HG03432 (cell line): Measurements from ENCODE around the gene FARP1.

Experiments used
- ATAC-seq: cut with Tn5 transposase; IDR thresholded peaks from one replicate; pipeline ENCODE4 v1.9.1; 2021; ENCODE audit warnings: mild to moderate bottlenecking, moderate library complexity; ENCODE audit not compliant: unreplicated experiment

FARP1 gene

DNA sequence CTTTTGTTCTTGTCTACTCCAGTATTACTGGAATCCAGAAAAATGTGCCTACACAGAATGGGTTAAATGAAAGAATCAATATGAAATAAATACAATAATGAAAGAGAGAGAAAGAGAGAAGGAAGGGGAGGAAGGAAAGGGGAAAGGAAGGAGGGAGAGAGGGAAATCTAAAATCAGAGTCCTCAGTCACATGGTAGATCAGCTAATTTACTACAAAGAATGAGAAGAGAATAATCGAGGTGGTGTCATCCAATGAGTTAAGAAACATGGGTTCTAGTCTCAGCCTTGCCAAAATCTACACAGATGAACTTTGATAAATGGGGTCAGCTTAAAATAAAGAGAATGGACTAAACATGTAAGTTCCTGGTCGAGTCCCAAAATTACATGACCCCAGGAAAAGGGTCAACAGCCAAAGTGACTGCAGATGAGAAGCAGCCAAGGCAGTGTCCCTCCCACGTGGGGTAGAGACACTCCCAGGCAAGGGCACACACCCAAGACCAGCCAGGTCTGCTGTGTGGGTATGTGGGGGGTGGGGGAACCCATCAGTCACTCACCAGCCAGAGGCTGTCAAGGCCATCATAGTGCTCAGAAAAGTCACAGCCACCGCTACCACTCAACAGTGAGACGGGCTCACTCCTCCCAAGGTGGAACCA, 330.4 kb downstream of the FARP1 start:
- no peak for ATAC-seq

DNA sequence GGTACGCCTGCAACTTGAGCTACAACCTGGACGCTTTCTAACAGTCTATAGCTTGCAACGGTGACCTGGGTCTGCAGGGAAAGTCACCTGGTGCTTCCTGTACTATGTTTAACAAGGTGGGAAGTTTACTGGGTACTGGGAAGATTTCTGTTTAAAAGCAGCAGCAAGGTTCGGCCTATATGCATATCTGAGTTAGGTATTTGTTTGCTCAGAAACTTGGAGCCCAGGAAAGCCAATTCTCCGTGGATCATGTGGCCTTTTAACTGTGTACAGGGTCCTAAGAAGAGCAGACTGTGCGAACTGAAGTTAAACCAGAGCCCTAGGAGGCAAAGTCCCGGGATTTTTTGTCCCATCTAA, 330.9 kb downstream of the FARP1 start:
- ATAC-seq, result no peak

DNA sequence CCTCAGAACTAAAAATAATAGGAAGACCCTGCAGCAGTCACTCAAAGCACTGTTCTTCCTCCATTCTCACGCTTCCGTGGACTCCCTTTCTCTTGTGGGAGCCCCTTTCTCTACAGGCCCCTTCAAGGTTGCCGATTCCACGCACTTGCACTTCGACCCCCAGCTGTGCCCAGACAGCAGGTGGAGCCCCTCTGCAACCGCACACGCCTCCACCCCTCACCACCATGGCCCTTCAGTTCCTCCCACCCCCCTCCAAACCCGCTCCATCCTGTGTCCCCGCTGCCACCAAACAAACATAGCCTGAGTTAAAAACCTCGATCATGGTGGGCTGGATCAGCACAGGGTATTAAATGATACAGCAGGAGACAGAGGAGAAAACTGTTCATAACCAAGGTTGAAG, 331.4 kb downstream of the FARP1 start:
- ATAC-seq, result no peak

DNA sequence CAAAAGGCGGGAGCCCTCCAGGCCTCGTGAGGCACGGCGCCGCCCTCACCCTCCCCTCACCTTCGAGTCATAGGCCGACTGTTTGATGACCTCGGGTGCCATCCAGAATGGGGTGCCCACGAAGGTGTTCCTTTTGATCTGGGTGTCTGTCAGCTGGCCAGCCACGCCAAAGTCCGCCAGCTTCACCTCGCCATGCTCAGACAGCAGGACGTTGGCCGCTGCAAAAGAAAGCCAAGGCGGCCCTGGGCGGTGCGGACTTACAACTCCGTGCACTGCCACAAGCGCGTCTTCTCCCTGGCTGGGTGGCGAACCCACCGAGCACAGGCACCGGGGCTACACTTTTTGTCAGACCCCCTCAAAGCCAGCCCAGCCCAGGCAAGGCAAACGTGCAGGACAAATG, 331.9 kb downstream of the FARP1 start:
- ATAC-seq, result no peak

DNA sequence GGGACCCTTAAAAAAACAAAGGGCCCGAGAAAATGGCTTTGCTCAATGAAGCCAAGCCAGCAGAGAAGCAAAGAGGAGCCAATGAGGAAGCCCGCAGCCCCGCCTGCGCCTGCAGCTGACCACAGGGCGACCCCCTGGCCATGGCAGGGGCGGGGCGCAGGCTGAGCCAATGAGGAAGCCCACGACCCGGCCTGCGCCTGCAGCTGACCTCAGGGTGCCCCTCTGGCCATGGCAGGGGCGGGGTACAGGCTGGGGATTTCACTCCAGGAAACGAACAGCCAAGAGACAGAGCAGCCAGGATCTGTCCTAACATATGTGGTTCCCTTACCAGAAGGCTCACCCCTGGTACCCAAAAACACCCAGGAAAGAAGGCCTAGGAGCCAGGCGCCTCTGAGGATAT, 332.6 kb downstream of the FARP1 start:
- no peak for ATAC-seq

DNA sequence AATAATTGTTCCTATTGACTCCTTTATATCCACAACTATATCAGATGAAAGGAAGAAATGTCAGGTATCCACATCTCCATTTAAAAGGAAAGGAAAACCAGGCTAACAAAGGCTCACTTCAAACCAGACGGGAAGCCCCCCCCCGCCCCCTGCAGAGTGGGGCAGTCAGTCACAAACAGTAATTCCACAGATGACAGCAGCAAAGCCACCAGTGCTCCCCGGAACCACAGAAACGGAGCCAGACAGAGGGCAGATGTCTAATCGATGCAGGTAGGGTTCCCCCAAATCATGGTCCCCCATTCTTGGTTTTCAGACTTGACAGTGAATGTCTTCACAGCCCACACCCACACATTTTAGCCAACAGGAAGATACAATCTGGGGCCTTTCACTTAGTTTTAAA, 333.2 kb downstream of the FARP1 start:
- ATAC-seq, result peak; percentile 41

DNA sequence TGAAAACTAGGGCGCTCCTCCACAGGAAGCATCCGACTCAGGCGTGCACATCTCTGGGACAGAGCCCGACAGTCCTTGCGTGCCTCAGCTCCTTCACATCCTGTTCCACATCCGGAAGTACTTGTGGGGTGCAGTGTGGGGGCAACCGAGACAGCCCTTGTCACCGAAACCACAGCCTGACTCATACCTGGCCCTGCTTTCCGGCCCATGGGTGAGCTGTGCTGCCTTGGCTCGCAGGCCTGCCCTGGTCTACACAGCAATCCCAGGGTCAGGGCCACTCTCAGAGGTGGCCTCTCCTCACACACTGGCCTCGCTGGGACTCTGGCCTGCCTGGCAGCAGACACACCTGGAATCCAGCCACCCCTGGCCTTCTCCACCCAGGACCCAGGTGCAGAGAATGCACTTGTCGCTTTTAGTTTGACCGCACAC, 333.7 kb downstream of the FARP1 start:
- peak; percentile 95 for ATAC-seq

DNA sequence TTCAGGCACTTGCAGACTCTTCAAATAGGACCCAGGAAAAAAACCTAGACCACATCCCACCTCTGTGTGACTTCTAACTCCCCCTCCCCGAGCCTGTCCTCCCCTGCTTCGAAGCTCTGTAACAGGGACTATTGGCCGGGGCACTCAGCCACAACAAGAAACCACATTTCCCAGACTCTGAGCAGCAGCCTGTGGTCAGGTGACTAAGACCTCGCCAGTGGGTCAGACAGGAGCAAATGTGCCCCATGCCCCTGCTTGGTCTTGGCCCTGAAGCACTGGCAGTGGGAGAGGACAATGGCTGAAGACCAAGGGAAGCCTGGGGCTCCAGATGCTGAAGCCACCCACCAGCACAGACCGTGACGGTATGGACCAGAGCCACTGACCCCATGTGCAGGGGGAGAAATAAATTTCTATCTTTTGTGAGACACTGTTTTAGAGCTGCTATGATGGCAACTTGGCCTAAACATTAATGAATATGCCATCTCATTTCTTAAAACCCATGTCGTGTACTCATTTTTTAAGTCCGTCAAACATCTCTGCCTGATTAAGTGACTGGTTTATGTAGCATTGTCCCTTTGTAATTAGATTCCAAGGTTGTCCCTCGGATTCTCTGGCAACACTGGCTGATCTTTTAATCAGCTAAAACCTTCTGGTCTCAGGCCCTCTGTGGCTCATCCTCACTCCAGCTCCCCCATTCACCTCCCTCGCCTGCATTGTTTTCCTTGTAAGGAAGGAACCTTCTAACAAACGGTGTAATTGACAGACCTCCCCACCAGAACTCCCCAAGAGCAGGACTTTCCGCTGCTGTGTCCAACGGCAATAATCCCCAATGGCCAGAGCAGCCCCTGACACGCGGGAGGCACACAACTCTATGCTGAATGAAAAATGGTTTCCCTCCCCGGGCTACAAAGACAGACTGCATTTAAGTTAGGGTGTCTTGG, 335.6 kb downstream of the FARP1 start:
- ATAC-seq, result peak; percentile 45

DNA sequence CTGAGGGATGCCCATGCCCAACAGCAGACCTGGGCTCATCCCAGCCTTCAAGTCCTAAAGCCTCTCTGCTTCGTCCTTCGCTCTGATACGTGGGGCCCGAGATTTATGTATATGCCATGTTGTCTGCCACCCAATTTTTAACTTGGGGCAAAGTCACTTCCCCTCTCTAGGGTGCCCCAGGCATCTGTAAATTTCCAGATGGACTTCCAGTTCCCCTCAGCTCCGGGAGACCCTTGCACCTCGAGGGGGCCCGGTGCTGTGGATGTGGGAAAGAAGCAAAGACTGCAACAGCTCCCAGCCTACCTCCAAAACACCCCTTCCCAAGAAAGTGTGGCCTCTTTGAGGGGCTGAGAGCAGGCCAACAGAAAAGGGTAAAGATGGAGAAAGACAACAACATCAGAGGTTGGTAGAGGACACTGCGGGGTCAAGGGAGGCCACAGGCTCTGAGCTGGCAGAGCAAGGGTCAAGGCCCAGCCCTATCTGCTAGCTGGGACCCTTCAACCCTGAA, 336.7 kb downstream of the FARP1 start:
- ATAC-seq, result no peak

DNA sequence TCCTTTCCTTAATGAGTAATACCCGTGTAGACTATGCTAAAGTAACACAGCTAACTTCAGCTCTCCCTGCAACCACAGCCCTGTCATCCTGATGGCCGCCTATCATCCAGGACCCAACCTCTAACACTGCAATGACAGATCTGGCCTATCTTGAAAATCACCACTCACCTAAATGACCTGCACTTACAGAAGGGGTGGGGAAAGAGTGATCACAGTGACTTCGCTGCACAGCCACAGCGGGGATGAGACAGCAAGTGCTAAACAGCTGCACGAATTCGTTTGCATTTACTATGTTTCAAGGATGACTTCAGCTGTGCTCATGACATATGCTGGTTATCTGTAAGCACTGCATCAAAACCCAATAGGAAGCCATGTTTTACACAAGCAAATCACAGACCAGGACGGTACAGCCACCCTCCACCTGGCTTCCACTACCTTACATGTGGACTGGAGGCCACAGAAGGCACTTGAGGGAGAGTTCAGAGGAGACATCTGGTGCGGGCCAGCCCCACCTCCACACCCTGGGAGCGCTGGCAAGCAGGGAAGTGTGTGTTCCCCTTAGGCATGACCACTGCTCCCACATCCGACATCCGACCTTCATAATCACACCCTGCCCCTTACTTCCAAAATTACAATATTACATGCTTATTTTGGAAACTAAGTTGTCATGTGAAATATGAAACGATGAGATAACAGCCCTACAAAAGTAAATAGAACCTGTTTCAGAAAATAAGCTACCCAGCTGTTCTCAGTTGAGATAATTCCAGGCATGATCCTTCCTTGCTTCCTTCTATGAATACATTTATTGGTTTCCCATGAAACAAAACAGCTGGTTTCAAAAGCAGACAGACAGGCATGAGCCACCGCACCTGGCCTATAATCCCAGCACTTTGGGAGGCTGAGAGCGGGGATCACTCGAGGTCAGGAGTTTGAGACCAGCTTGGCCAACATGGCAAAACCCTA, 338.3 kb downstream of the FARP1 start:
- no peak for ATAC-seq

DNA sequence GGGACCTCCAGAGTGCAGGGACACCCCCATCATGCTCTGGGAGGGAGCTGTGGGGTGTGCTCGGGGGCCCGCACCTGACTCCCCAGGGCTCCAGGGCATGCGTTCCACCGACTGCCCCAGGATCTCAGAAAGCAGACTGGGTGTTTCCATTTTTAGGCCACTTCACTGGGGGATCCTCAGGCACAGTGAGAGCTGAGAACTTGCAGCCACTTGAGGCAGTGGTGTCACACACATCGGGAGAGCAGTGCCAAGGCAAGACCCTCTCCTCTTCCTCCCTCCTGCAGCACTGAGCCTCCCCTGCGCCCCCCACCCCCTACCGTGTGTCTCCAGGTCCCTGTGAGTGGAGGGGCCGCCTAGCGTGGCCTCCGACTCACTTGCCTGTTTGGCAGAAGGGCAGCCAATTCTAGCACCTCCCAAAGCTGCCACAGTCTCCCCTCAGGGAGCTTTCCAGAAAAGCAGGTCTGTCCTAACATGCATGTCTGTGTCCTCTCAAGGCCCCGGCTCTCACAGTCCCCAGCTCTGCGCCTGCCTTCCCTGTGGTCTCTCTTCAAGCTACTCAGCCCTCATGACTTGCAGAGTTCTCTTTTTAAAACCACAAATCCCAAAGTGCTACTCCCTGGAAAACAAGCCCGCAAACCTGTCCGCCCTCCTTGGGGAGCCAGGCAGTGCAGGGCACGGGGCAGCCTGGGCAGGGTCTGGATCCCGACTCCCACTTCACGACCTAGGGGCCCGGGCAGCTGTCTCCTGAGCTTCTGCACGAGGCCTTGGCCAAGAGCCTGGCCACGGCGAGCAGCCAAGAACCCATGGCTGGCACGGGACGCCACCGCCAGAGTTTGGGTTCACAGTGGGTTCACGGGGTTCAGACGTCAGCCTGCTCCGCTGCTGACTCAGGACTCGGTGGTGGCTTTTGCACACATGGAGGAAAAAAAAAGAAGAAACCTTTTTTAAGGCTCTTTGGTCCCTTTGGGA, 339.9 kb downstream of the FARP1 start:
- ATAC-seq, result peak; percentile 24

DNA sequence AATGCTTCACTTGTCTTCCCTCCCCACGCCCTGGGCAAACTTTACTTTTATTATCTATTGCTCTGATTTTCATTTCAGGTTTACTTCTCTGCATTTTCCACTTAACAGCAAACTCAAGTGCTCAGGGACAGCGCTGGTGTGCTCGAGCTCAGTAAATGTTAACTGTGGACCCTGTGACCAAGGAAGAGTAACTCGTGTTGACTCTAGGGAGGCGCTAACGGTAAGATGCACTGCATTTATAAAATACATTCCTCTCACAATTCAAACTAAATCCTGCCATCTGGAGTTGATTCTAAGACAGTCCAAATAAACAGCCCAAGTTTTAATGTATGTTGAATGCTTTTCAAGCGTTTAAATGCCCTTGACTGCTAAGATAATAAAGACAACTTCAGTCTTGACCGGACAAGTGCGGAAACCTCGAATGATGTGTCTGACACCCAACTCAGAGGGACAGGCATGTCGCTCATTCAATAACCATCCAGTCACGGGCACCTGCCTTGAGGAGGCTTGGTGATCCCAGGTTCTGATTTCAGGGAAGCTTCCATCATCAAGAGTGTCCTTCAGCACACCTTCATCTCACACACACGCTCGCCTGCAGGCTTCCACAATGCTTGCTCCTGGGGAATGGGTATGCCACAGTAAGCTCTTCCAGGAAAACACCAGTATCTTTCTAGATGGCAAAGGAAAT, 340.9 kb downstream of the FARP1 start:
- ATAC-seq, result no peak

DNA sequence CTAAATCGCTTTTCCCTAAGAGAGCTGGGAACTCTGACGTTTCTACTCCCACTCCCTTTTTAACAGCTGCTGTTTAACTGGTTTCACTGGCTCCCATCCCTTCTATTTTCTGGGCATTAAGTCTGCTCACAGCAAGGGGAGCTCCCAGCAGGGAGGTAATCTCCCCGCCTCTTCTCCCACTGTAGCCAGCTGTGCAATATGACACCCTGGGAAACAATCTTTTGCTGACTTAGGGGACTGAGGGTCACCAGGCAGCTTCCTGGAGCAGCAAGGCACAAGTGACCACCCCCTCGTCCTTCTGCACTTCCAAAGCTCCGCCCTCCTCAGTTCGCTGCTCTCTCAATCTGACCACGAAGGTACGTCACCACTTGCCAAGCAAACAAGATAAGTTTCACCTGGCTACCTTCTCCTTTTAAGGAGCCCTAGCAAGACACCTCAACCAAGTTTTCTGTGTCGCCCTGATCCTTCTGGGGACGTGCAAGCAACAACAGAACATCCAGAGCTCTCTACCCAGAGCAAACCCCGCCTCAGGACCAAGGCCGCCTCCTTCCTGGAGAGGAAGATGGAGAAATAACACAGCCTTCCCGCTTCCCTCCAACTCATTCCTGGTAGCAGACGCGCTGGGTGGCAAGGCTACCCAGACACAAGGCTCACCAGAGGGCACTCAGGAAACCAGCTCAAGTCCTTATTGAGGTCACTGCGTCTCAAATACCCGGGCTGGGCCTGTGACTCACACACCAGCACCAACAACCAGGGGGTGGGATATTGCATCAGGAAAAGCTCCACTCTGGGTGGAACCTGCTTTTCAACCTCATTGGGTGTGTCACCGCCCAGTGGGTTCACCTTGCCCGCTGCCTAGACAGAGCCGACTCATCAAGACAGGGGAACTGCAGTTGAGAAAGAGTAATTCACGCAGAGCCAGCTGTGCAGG, 341.7 kb downstream of the FARP1 start:
- ATAC-seq, result peak; percentile 52

DNA sequence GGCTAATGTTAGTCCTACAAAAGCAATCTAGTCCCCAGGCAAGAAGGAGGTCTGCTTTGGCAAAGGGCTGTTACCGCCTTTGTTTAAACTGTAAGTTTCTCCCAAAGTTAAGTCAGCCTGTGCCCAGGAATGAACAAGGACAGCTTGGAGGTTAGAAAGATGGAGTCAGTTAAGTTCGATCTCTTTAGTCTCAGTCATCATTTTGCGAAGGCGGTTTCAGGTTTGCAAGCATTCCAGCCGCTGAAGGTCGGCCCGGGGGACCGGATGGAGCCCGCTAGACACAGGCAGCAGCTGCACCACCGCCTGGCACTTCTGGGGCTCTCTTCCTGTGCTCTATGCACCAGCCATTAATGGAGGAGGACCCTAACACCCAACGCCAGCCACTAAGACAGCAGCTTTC, 342.7 kb downstream of the FARP1 start:
- no peak for ATAC-seq

DNA sequence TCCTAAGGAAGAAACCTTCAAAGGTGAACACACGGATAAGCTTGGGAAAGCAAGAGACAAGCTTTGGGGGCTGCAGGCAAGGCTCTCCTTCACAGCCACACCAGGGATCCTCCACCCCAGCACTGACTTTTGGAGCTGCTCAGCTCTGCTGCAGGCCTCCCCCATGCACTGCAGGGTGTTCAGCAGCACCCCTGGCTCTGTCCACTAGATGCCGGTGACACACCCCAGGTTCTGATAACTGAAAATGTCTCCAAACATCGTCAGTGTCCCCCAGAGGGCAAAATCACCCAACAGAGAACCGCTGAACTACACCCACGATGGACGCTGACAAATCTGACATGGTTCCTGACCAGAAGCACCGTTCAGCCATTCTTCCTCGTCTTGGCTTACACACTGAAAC, 343.5 kb downstream of the FARP1 start:
- no peak for ATAC-seq

DNA sequence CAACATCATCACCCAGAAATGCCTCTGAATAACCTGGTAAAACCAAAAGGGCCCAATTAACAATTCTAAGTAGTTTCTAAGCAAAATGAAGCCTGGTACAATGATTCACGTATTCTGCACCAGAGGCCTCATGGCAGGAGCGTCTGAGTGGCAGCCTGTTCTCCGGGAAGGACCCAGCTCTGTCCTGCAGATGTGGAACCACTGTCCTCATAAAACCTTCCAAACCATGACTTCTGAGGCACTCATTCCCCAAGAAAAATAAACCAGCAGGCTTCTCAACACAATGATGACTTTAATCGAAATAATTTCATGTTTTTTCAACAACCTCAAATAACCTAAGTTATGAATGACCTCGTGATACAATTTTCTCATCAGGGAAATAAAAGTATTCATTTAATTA, 344.1 kb downstream of the FARP1 start:
- ATAC-seq, result no peak

DNA sequence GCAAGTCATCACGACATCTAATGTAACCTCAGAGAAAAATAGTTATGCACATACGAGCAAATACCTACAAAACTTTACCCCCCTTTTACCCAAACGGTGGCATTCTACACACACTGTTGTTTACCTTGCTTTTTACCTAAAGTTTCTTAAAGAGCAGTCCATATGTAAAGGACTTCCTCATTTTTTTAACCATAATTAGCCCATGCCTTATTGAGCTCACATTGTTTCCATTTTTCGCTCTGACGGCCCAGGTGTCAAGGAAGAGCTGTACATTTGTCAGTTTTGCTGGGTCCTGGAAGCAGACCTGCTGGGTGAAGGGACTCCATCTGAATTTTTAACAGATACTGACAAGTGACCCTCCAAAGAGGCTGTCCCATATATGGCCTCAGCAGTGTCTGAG, 344.6 kb downstream of the FARP1 start:
- ATAC-seq, result peak; percentile 29

DNA sequence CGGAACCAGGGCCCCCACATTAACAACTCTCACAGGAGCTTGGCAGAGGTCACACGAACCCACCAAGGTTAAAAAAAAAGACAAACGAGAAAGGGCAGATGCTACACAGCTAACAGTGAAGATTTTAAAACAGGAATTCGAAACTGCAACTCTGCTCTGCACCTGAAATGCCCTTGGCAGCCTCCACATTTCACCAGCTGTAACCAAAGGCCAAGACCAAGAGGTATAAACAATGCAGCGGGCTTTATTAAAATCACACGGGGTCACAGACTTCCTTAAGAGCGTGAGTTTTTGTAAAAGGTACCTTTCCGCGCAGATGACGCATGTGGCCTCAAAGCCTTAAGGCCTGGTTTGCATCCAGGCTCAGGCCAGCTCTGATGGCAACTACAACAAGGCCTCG, 345.8 kb downstream of the FARP1 start:
- ATAC-seq, result peak; percentile 31
